K562 (cell line): ENCODE data around the gene PNPLA1. TPM values are rescaled to one million over a fixed set of nuclear protein-coding genes. Genes with fewer than 3 reads are reported as not detected.

Experiments used
- ATAC-seq: fragments of 200-7000 bp; cut with Tn5 transposase; 3 replicates; pipeline ENCODE4 v1.9.1; 2020; ENCODE audit warnings: moderate library complexity
- BruUV-seq: library from RNA; stranded (reverse); fragments of 400-500 nt; replicated peaks from 2 replicates; lab custom pipeline; 2021; lab: Mats Ljungman, UMichigan
- CTCF ChIA-PET: fragments of 300-600 bp; formaldehyde crosslinking; extraction: SDS; loops from one replicate; lab custom pipeline; 2021; ENCODE audit warnings: low intra/inter-chr PET ratio; lab: Yijun Ruan, JAX
- POLR2A ChIA-PET: fragments of 300-600, 350-650 bp; sonication (Branson Sonifier 250); formaldehyde crosslinking; extraction: SDS; loops from one replicate; lab custom pipeline; 2021; ENCODE audit warnings: antibody characterized with exemption, inconsistent platforms; lab: Yijun Ruan, JAX
- DNase-seq, 4 experiments: peaks; one replicate each; pipeline versions ENCODE4 v3.0.0 to v3.0.0-alpha.2; 2011 to 2018; ENCODE audit warnings: low spot score in 3 of 4, mixed read lengths in 3 of 4; ENCODE audit errors: extremely low read depth in 1 of 4
- FAIRE-seq: peaks from 2 replicates; lab custom pipeline; 2011; peaks lifted over from hg19 to GRCh38; lab: Jason Lieb, UNC
- H2AFZ ChIP-seq: 2 replicates; pipeline ENCODE4 v1.6.0; 2011; ENCODE audit warnings: low read depth, low read length, control low read depth, inconsistent platforms
- H3K27ac ChIP-seq: fragments of 200-600 bp; 3 replicates; pipeline ENCODE4 v1.8.0; 2011; ENCODE audit warnings: low read depth, mild to moderate bottlenecking, control low read depth, inconsistent platforms, low read length, moderate library complexity, mixed read lengths; ENCODE audit errors: extremely low read depth
- H3K27me3 ChIP-seq, 2 experiments: fragments of 300-600 bp in 1 of 2; 2 replicates in 1 of 2; 3 replicates in 1 of 2; pipeline versions ENCODE4 v1.6.0 to v1.8.0; 2011; ENCODE audit warnings: inconsistent platforms in 2 of 2, low read length in 2 of 2, mild to moderate bottlenecking in 1 of 2, mixed read lengths in 1 of 2, moderate library complexity in 1 of 2; ENCODE audit not compliant: control insufficient read depth in 2 of 2, insufficient read depth in 2 of 2
- H3K36me3 ChIP-seq: fragments of 300-600 bp; 3 replicates; pipeline ENCODE4 v1.8.0; 2011; ENCODE audit warnings: mild to moderate bottlenecking, low read length, inconsistent platforms; ENCODE audit not compliant: control insufficient read depth, insufficient read depth
- H3K4me1 ChIP-seq, 2 experiments: fragments of 200-600 bp in 1 of 2; replicated peaks in 1 of 2; 2 replicates in 1 of 2; 3 replicates in 1 of 2; pipeline versions ENCODE4 v1.5.1 to v1.8.0; 2011; ENCODE audit warnings: inconsistent platforms in 2 of 2, low read length in 2 of 2, mild to moderate bottlenecking in 1 of 2, mixed read lengths in 1 of 2, moderate library complexity in 1 of 2; ENCODE audit not compliant: control insufficient read depth in 2 of 2, insufficient read depth in 2 of 2
- H3K4me2 ChIP-seq: 2 replicates; pipeline ENCODE4 v1.6.1; 2011; ENCODE audit warnings: low read length, control low read depth, inconsistent platforms, mixed read lengths; ENCODE audit not compliant: insufficient read depth
- H3K4me3 ChIP-seq: fragments of 200-600 bp; sonication (generic), shearing (Covaris generic); 2 replicates; pipeline ENCODE4 v1.5.1; 2016; ENCODE audit warnings: control low read depth, inconsistent platforms
- H3K79me2 ChIP-seq: fragments of 200-600 bp; 3 replicates; pipeline ENCODE4 v1.8.0; 2011; ENCODE audit warnings: low read length, inconsistent platforms; ENCODE audit not compliant: control insufficient read depth, insufficient read depth
- H3K9ac ChIP-seq, 2 experiments: 2 replicates each; pipeline versions ENCODE4 v1.6.0 to v1.6.1; 2011; ENCODE audit warnings: low read depth in 2 of 2, low read length in 2 of 2, control low read depth in 1 of 2, inconsistent platforms in 1 of 2, mild to moderate bottlenecking in 1 of 2, mixed read lengths in 1 of 2; ENCODE audit not compliant: insufficient read depth in 1 of 2
- H3K9me1 ChIP-seq: one replicate; pipeline ENCODE4 v1.6.0; 2011; ENCODE audit warnings: inconsistent platforms, mild to moderate bottlenecking, low read length, moderate library complexity; ENCODE audit not compliant: control insufficient read depth, insufficient read depth
- H3K9me3 ChIP-seq: replicated peaks from 2 replicates; pipeline ENCODE4 v1.5.1; 2011; ENCODE audit warnings: low read depth, low read length, inconsistent platforms; ENCODE audit not compliant: control insufficient read depth, insufficient read depth
- H4K20me1 ChIP-seq: replicated peaks from 2 replicates; pipeline ENCODE4 v1.6.1; 2011; ENCODE audit warnings: low read length, inconsistent platforms, mixed read lengths; ENCODE audit not compliant: control insufficient read depth, insufficient read depth
- CBX3 ChIP-seq, 2 experiments: IDR thresholded peaks; 1 replicate in 1 of 2; 2 replicates in 1 of 2; pipeline ENCODE4 v1.6.1; 2012; ENCODE audit warnings: inconsistent platforms in 2 of 2, low read length in 2 of 2, borderline replicate concordance in 1 of 2, control low read depth in 1 of 2
- GATAD2B ChIP-seq: fragments of 450-650 bp; IDR thresholded peaks from 2 replicates; pipeline ENCODE4 v1.6.1; 2017; ENCODE audit warnings: mild to moderate bottlenecking, borderline replicate concordance
- HOXB6 ChIP-seq: fragments of 250-450 bp; sonication (Bioruptor Pico); IDR thresholded peaks from 2 replicates; pipeline ENCODE4 v1.5.1; 2022; ENCODE audit warnings: mild to moderate bottlenecking, borderline replicate concordance
- ILF3 ChIP-seq: fragments of 450-650 bp; IDR thresholded peaks from 2 replicates; pipeline ENCODE4 v1.6.1; 2018; ENCODE audit warnings: antibody characterized with exemption, mild to moderate bottlenecking, moderate library complexity, borderline replicate concordance
- SPI1 ChIP-seq: IDR thresholded peaks from 2 replicates; pipeline ENCODE4 v1.6.1; 2011; ENCODE audit warnings: low read depth, low read length, control low read depth, borderline replicate concordance
- ZNF217 ChIP-seq: sonication (generic); formaldehyde crosslinking; IDR thresholded peaks from 2 replicates; pipeline ENCODE4 v1.8.0; 2022; ENCODE audit warnings: mild to moderate bottlenecking, missing genetic modification reagents
- ZNF436 ChIP-seq: fragments of 250-450, 450-650 bp; sonication (Bioruptor Pico); formaldehyde crosslinking; IDR thresholded peaks from 2 replicates; pipeline ENCODE4 v1.7.0; 2020; ENCODE audit warnings: mild to moderate bottlenecking
- ZNF551 ChIP-seq: fragments of 250-450 bp; sonication (Bioruptor Pico); IDR thresholded peaks from 2 replicates; pipeline ENCODE4 v1.5.0; 2021; ENCODE audit warnings: mild to moderate bottlenecking, moderate library complexity
- WGBS: fragments of 100-300 bp; shearing (Covaris generic); methylation state at CpG from one replicate; pipeline ENCODE4 v1.1.6; 2016; ENCODE audit warnings: low coverage, mixed read lengths; ENCODE audit not compliant: insufficient coverage; ENCODE audit errors: missing lambda C conversion rate; 5-methylcytosine and 5-hydroxymethylcytosine counted together
- in situ Hi-C: fragments of 300-500 bp; cut with MboI; formaldehyde crosslinking; loops from 4 replicates; pipeline ENCODE4 v1.15.0; 2018; ENCODE audit warnings: inconsistent platforms, mixed read lengths
- intact Hi-C: fragments of 100-400 bp; cut with micrococcal nuclease; formaldehyde crosslinking; loops from 2 replicates; pipeline ENCODE4 v1.14.2; 2022
- polyA plus RNA-seq, 8 experiments: library from polyadenylated mRNA; depleted of rRNA in 4 of 8; stranded (reverse) in 5 of 8; unstranded in 3 of 8; fragments of >200 nt; fragmentation: Nextera tagmentation in 2 of 8; fragmentation: Illumina TruSeq in 1 of 8; extraction: Ambion mirVana in 2 of 8; extraction: Trizol in 1 of 8; gene quantifications; 2 replicates each; pipeline versions ENCODE4 v1.2.1 to v1.2.3, GENCODE V29; 2011 to 2014; ENCODE audit warnings: inconsistent platforms in 1 of 8, missing spikeins in 1 of 8
- total RNA-seq, 7 experiments: library from RNA; depleted of rRNA in 6 of 7; stranded (reverse); fragments of >200 nt in 6 of 7; fragmentation: Illumina TruSeq in 2 of 7; extraction: Trizol in 2 of 7; gene quantifications; 2 replicates each; pipeline versions ENCODE4 v1.2.1 to v1.2.3, GENCODE V29; 2011 to 2021; ENCODE audit warnings: low replicate concordance in 1 of 7
- TF ChIP-seq, protein P1 (sequence below): fragments of 200-800 bp; sonication (Bioruptor generic); IDR thresholded peaks from 2 replicates; pipeline ENCODE4 v1.6.1; 2016; ENCODE audit warnings: missing genetic modification characterization, missing compliant biosample characterization

The PNPLA1 gene
- total and polyA plus RNA-seq, 9 of the 15 experiments (the other 6 are each of a cell fraction or from before 2014, with no cell fraction given), result 0.04 to 0.27 (median 0.13) TPM; not detected in 2

DNA sequence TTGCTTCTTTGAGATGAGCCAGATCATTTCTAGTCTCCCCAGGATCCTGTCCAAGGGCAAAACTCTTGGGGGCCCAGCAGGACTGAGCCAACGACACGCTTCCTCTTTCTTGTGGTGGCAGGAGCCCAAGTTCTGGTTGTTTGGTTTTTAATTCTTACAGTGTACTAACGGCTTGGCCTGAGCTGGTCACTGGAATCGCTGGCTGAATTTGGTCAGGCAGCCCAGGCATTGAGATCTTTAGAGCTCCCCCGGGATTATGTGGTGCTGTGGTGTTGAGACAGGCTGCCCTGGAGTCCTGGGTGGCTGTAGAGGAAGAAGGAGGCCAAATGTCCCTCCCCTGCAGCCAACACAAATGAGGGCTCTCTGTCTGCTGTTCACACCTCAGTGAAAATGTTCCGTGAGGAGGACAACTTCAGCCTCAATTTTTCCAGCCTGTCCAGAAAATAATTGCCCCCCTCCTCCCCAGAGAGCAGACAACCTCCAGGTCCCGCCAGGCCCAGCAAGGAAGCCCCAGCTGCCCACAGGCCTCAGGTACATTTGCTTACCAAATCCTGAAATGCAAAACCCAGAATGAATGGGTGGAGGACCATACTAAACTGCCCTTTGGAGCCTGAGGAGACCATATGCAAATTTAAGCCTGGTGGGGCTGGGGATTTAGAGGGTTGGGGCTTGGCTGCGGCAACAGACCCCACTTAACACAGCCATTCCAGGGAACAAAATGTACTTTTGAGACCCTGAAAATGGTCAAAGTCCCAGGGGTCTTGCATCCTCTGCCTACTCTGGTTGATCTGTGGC lies 43.2 kb downstream of the PNPLA1 start:
- TF ChIP-seq GATAD2B, result no peak
- TF ChIP-seq ZNF551 (CRISPR knock-in tag), result no peak
- peak; percentile 79 for TF ChIP-seq SPI1
- intact Hi-C loops (no loop called here), in situ Hi-C loops (no loop called here)
- H3K4me1 ChIP-seq, result no peaks in the 10 kb centered on the region; a peak in 2 of 5 replicates
- peaks cover 42 to 73% of the 10 kb centered on the region in 2 experiments for H3K27me3 ChIP-seq
- POLR2A ChIA-PET, result interaction anchor here (0.7 to 1.6 kb wide), 2 partner anchors 8 to 38 kb away, joined by 3 to 4 read pairs; no protein-coding TSS in a partner anchor
- FAIRE-seq (no peak), ATAC-seq (peak; percentile 21; the same call in 2 of the 3 replicates), DNase-seq (no peak)
- no peaks in the 10 kb centered on the region for H3K36me3 ChIP-seq
- H3K9ac ChIP-seq, result no peak overlapping the region; a peak in 1 of 4 replicates
- H2AFZ ChIP-seq, result no peak overlapping the region
- CTCF ChIA-PET, result no interaction called here
- 25% methylated on average over 8 of the region's 8 CpGs for WGBS
- H4K20me1 ChIP-seq, result no peaks in the 10 kb centered on the region; the same call in 1 of the 2 replicates
- 0 out of 2 replicates have a peak, but pooled peaks cover 3% of the 10 kb centered on the region for H3K9me3 ChIP-seq
- no peak overlapping the region for H3K4me2 ChIP-seq
- H3K27ac ChIP-seq, result no peak overlapping the region
- no peaks in the 10 kb centered on the region for H3K79me2 ChIP-seq
- no peaks in the 10 kb centered on the region for H3K9me1 ChIP-seq
- no TSS peak for BruUV-seq
- H3K4me3 ChIP-seq, result no peak overlapping the region

DNA sequence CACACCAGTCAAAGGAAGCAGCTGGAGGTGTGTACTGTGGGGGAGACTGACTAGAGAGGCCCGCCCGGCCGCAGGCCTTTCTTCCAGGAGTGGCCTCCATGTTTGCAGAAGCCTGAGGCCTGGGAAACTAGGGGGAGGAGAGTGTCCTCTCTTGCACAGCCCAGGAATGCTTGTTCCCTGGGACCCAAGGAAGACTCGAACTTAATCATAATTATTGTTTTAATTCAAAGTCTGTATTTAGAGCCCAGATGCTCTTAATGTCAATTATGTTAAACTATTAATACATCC lies 43.7 kb downstream of the PNPLA1 start:
- no peak; the same call in 2 of the 3 replicates for ATAC-seq
- no peaks in the 10 kb centered on the region for H3K79me2 ChIP-seq
- H3K36me3 ChIP-seq, result no peaks in the 10 kb centered on the region
- intact Hi-C loops (no loop called here), in situ Hi-C loops (no loop called here)
- H3K9me1 ChIP-seq, result no peaks in the 10 kb centered on the region
- BruUV-seq, result no TSS peak
- DNase-seq, result no peak
- peaks cover 40 to 70% of the 10 kb centered on the region in 2 experiments for H3K27me3 ChIP-seq
- H2AFZ ChIP-seq, result no peak overlapping the region
- ChIA-PET CTCF (no interaction called here), POLR2A (no interaction called here)
- FAIRE-seq, result no peak
- H3K9ac ChIP-seq, result no peak overlapping the region
- H3K9me3 ChIP-seq, result 0 out of 2 replicates have a peak, but pooled peaks cover 3% of the 10 kb centered on the region
- H3K4me3 ChIP-seq, result no peak overlapping the region
- no peak overlapping the region for H3K27ac ChIP-seq
- no peaks in the 10 kb centered on the region; the same call in 1 of the 2 replicates for H4K20me1 ChIP-seq
- WGBS, result 8% methylated on average over 3 of the region's 4 CpGs
- H3K4me1 ChIP-seq, result no peaks in the 10 kb centered on the region; a peak in 2 of 5 replicates
- no peak overlapping the region for H3K4me2 ChIP-seq
- no peak for TF ChIP-seq ZNF436 (CRISPR knock-in tag)
- TF ChIP-seq CBX3 (IDR thresholded peaks at IDR 0.05; ENCODE audit: borderline replicate concordance in 1 of 2, low read length in 2 of 2), result no peak
- TF ChIP-seq ILF3, result no peak
- no peak for TF ChIP-seq HOXB6 (CRISPR knock-in tag)
- TF ChIP-seq, protein P1, sequence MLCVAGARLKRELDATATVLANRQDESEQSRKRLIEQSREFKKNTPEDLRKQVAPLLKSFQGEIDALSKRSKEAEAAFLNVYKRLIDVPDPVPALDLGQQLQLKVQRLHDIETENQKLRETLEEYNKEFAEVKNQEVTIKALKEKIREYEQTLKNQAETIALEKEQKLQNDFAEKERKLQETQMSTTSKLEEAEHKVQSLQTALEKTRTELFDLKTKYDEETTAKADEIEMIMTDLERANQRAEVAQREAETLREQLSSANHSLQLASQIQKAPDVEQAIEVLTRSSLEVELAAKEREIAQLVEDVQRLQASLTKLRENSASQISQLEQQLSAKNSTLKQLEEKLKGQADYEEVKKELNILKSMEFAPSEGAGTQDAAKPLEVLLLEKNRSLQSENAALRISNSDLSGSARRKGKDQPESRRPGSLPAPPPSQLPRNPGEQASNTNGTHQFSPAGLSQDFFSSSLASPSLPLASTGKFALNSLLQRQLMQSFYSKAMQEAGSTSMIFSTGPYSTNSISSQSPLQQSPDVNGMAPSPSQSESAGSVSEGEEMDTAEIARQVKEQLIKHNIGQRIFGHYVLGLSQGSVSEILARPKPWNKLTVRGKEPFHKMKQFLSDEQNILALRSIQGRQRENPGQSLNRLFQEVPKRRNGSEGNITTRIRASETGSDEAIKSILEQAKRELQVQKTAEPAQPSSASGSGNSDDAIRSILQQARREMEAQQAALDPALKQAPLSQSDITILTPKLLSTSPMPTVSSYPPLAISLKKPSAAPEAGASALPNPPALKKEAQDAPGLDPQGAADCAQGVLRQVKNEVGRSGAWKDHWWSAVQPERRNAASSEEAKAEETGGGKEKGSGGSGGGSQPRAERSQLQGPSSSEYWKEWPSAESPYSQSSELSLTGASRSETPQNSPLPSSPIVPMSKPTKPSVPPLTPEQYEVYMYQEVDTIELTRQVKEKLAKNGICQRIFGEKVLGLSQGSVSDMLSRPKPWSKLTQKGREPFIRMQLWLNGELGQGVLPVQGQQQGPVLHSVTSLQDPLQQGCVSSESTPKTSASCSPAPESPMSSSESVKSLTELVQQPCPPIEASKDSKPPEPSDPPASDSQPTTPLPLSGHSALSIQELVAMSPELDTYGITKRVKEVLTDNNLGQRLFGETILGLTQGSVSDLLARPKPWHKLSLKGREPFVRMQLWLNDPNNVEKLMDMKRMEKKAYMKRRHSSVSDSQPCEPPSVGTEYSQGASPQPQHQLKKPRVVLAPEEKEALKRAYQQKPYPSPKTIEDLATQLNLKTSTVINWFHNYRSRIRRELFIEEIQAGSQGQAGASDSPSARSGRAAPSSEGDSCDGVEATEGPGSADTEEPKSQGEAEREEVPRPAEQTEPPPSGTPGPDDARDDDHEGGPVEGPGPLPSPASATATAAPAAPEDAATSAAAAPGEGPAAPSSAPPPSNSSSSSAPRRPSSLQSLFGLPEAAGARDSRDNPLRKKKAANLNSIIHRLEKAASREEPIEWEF, result no peak
- TF ChIP-seq ZNF217 (CRISPR knock-in tag), result no peak
